Measurements from ENCODE around the gene LAMA3. TPM values are rescaled to one million over a fixed set of nuclear protein-coding genes. Genes with fewer than 3 reads are reported as not detected.

Gene LAMA3
- total RNA-seq, 2 donors from 2014 or later: 9.3 to 21.1 TPM

GRCh38 chr18:23934252-23934651 lies 245.0 kb downstream of the LAMA3 start:
- intact Hi-C loops (cut with DNase I): no loop called here
- no peaks in the 10 kb centered on the region for H3K4me1 ChIP-seq
- no peak overlapping the region for H3K4me3 ChIP-seq
- no peaks in the 10 kb centered on the region for H3K36me3 ChIP-seq (replicated peaks in 1 of 2; ENCODE audit: insufficient read depth in 1 of 2, low read depth in 2 of 2)
- TF ChIP-seq POLR2A (IDR thresholded peaks at IDR 0.05): no peak
- no peak for TF ChIP-seq CTCF (IDR thresholded peaks at IDR 0.05)
- DNase-seq (no peak), ATAC-seq (no peak)
- H3K27me3 ChIP-seq: no peaks in the 10 kb centered on the region
- H3K27ac ChIP-seq: no peak overlapping the region
- WGBS, 2 donors: 50 to 51% methylated on average over 3 of the region's 3 CpGs
- H3K9me3 ChIP-seq: no peaks in the 10 kb centered on the region

- DNase-seq: no peak
- Histone ChIP-seq H3K9me3 (no peaks in the 10 kb centered on the region), H3K27me3 (no peaks in the 10 kb centered on the region), H3K4me3 (no peak overlapping the region), H3K36me3 (replicated peaks in 1 of 2; ENCODE audit: insufficient read depth in 1 of 2, low read depth in 2 of 2) (no peaks in the 10 kb centered on the region), H3K27ac (no peak overlapping the region), H3K4me1 (no peaks in the 10 kb centered on the region)
- no peak for TF ChIP-seq CTCF (IDR thresholded peaks at IDR 0.05)
- TF ChIP-seq POLR2A (IDR thresholded peaks at IDR 0.05): no peak
- intact Hi-C loops (cut with DNase I): no loop called here
- ATAC-seq: no peak
These were observed 245.6 kb downstream of the LAMA3 start for GRCh38 chr18:23934863-23935262.

- no peak overlapping the region for H3K27ac ChIP-seq
- 65 to 83% methylated on average over 2 of the region's 2 CpGs for WGBS, 2 donors
- DNase-seq (no peak), ATAC-seq (no peak)
- H3K4me1 ChIP-seq: no peaks in the 10 kb centered on the region
- TF ChIP-seq CTCF (IDR thresholded peaks at IDR 0.05) (no peak), POLR2A (IDR thresholded peaks at IDR 0.05) (no peak)
- H3K36me3 ChIP-seq (replicated peaks in 1 of 2; ENCODE audit: insufficient read depth in 1 of 2, low read depth in 2 of 2): no peaks in the 10 kb centered on the region
- H3K27me3 ChIP-seq: no peaks in the 10 kb centered on the region
- intact Hi-C loops (cut with DNase I): no loop called here
- no peaks in the 10 kb centered on the region for H3K9me3 ChIP-seq
- H3K4me3 ChIP-seq: no peak overlapping the region
These were observed 246.6 kb downstream of the LAMA3 start for GRCh38 chr18:23935804-23936203.

- ATAC-seq (no peak), DNase-seq (no peak)
- Histone ChIP-seq H3K4me3 (no peak overlapping the region), H3K27ac (no peak overlapping the region), H3K36me3 (replicated peaks in 1 of 2; ENCODE audit: insufficient read depth in 1 of 2, low read depth in 2 of 2) (no peaks in the 10 kb centered on the region), H3K4me1 (no peaks in the 10 kb centered on the region), H3K27me3 (no peaks in the 10 kb centered on the region), H3K9me3 (no peaks in the 10 kb centered on the region)
- TF ChIP-seq CTCF (IDR thresholded peaks at IDR 0.05) (no peak), POLR2A (IDR thresholded peaks at IDR 0.05) (no peak)
- 67 to 75% methylated on average over 6 of the region's 6 CpGs for WGBS, 2 donors
- intact Hi-C loops (cut with DNase I): no loop called here
These were observed 247.2 kb downstream of the LAMA3 start for GRCh38 chr18:23936381-23936958.

GRCh38 chr18:23938043-23938756 lies 248.9 kb downstream of the LAMA3 start:
- ATAC-seq (no peak), DNase-seq (no peak)
- no peaks in the 10 kb centered on the region for H3K4me1 ChIP-seq
- TF ChIP-seq CTCF (IDR thresholded peaks at IDR 0.05) (no peak), POLR2A (IDR thresholded peaks at IDR 0.05) (no peak)
- no peak overlapping the region for H3K4me3 ChIP-seq
- no peak overlapping the region for H3K27ac ChIP-seq
- intact Hi-C loops (cut with DNase I): no loop called here
- no peaks in the 10 kb centered on the region for H3K27me3 ChIP-seq
- WGBS, 2 donors: 79 to 83% methylated on average over 10 to 11 of the region's 11 CpGs
- H3K9me3 ChIP-seq: no peaks in the 10 kb centered on the region
- H3K36me3 ChIP-seq (replicated peaks in 1 of 2; ENCODE audit: insufficient read depth in 1 of 2, low read depth in 2 of 2): no peaks in the 10 kb centered on the region
